MM.1S (cell line): ENCODE measurements around the gene ARL15.
"Not testable (repeated sequence)": the region's sequence is repeated elsewhere in the genome, so short reads cannot be mapped to it uniquely, and the experiment has no call there.

Source experiments
- CTCF ChIP-seq: fragments of 300-600 bp; sonication (generic); IDR thresholded peaks from 2 replicates; pipeline ENCODE4 v1.5.1; 2016; ENCODE audit warnings: antibody characterized with exemption, low read length, mixed read lengths
- EZH2 ChIP-seq: fragments of 300-600 bp; sonication (generic); optimal IDR thresholded peaks from 2 replicates; pipeline ENCODE3; 2017; ENCODE audit warnings: low read depth, mild to moderate bottlenecking, antibody characterized with exemption, low read length, mixed read lengths
- EZH2phosphoT487 ChIP-seq: fragments of 300-600 bp; sonication (generic); IDR thresholded peaks from 2 replicates; pipeline ENCODE4 v1.6.1; 2018; ENCODE audit warnings: antibody characterized with exemption, low read length

- not testable (repeated sequence) for TF ChIP-seq CTCF, EZH2, EZH2phosphoT487
Measured at GRCh38 chr5:54352580-54352979, 42.2 kb upstream of the ARL15 start.
